Activated CD4-positive, CD25-positive, alpha-beta regulatory T cell (primary cell): ENCODE data around the gene MRI1.

ENCODE experiments used
- DNase-seq, 4 experiments: peaks; one replicate each; lab custom pipeline; 2025; lab: John Stamatoyannopoulos, UW

Gene MRI1

DNA sequence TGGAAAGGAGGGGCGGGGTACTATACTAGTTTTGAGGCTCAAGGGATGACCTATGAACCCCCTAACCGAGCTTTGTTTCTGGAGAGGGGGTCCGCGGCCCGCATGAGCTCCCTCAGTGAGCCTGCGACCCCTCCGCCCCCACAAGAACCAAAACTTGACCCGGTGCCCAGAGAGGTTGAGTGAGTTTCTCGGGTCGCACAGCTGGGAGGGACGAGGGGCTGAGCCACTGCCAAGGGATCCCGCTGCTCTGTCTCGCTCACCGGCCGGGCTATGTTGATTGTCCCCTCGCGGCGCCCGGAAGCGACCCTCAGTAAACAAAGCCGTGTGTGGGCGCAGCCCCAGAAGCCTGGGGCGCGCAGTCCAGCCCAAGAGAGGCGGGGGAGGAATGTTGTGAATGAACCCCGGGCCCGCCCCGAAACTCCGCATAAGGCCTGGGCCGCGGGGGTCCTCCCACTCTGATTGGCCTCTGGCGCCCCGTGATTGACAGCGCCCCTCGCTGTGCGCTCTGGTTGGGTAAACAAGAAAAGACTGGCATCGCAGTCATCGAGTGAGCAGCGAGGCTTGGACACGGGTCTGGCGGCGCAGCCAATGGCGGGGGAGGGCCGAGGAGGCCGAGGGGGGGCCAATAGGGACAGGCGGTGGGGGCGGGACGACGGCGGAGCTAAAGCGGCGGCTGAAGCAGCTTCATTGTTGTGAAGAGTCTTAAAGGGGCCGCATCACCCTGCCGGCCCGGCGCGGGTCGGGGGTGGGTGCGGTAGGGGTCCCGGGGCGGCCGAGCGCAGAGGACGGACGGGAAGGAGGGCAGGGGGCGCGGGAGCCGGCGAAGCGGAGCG lies 30.7 kb downstream of the MRI1 start, which contains the start of gene ZSWIM4:
Gene ZSWIM4 (plus strand): TSS at position 687 of the 833 bp plus-strand sequence. CDS start 206 bp downstream, outside the sequence.
- DNase-seq = peak; percentile 81 to 92 (median 84)

DNA sequence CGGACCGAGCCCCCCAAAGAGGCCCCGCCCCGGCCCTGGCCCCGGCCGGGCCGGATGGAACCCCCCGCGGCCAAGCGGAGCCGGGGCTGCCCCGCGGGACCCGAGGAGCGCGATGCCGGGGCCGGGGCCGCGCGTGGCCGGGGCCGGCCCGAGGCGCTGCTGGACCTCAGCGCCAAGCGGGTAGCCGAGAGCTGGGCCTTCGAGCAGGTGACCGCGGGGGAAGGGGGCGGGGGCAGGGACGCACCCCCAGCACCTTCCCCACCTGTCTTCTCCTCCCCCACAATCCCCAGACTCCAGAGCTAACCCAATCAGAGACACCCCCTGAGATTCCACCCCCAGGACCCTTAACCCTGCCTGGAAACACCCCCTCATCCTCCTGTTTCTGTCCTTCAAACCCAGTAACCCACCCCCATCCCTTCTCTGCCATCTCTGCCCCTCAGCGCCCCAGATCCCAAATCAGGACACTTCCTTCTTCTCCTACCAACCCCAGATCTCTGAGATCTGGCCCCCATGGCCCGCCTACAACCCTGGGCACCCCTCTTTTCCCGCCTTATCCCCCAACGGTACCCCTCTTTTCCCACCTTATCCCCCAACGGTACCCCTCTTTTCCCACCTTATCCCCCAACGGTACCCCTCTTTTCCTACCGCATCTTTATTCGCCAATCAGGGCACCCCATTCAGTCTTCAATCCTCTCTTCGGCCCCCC lies 31.4 kb downstream of the MRI1 start:
- no peak for DNase-seq

DNA sequence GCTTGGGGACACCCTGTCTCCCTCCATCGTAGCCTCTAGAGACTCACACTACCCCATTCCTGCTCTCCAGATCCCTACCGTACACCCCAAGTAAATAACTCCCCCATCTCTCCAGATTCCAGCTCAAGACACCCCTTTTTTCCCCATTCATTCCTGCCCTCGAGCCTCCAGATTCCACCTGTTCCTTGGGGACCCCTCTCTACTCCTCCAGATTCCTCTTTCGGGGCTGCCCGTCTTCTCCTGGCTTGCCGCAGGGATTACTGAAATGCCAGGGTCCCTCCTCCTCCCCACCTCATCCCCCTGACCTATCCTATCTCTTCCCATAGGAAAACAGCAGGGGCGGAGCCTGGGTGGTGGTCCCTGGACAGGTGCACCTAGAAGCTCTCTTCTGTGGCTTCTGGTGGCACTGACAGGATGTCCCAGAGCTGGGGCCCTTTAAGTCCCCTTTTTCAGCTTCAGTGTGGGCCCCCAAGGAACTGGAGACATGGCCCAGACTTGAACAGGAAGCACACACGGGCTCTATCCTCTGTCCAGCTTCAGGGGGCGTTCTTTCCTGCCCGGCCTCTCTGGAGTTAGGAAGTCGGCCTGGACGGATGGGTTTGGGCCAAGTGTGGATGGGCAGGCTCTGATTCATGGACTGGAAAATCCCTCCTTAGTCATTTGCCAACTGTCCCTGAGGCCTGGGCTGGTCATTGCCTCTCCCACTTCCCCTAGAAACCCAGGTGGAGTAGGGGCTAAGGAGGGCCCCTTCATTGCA lies 32.2 kb downstream of the MRI1 start:
- DNase-seq = no peak

DNA sequence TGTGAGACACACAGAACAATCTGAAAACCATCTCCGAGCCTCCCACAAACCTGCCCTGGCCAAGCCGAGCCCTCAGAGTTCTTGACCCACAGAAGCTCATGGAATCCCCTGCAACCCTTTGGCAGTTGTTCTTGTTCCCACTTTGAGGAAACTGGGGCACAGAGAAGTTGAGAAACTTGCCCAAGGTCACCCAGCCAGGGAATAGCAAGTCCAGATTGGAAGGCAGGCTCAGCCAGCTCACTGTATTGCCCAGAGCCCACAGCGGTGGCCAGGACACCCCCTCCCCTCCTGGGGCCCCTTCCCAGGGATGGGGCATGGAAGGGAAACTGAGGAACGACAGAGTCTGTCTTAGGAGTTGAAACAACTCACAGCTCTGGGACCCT lies 32.7 kb downstream of the MRI1 start:
- DNase-seq = no peak

DNA sequence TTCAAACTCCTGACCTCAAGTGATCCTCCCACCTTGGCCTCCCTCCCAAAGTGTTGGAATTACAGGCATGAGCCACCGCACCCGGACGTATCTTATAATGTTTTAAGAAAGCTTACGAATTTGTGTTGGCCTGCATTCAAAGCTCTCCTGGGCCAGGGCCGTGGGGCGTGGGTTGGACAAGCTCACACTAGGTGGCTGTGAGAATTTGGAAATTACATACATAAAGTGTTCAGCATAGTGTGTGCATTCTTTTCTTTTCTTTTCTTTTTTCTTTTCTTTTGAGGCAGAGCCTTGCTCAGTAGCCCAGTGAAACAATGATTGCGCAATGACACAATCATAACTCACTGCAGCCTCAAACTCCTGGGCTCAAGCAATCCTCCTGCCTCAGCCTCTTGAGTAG lies 33.5 kb downstream of the MRI1 start:
- DNase-seq = no peak

DNA sequence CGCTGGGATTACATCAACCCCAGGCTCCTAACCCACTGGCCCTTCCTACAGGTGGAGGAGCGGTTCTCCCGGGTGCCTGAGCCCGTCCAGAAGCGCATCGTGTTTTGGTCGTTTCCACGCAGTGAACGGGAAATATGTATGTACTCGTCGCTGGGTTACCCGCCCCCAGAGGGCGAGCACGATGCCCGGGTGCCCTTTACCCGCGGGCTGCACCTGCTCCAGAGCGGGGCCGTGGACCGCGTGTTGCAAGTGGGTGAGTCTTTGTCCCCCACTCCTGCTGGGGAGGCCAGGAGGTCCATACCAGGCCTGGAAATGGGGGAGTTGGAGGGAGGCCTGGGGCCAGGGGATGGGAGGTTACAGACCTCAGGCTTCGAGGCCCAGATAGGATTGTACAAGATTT lies 35.3 kb downstream of the MRI1 start:
- no peak for DNase-seq

DNA sequence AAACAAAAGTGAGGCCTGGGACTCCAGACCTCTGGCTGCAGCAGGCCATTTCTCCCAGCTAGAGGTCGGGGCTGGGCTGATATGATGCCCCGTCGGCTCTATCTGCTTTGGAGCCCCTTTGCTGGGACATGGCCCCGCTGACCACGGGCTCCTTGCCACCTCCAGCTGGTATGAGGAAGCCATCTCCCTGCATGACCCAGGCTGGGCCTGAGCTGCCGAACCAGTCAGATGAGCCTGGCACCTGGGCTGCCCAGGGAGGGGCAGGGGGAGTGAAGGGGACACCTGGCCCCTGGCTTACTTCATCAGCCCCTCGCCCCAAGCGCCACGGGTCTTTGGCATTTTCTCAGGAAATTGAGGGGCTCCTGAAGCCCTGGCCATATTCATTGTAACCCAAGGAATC lies 38.7 kb downstream of the MRI1 start:
- DNase-seq = no peak

DNA sequence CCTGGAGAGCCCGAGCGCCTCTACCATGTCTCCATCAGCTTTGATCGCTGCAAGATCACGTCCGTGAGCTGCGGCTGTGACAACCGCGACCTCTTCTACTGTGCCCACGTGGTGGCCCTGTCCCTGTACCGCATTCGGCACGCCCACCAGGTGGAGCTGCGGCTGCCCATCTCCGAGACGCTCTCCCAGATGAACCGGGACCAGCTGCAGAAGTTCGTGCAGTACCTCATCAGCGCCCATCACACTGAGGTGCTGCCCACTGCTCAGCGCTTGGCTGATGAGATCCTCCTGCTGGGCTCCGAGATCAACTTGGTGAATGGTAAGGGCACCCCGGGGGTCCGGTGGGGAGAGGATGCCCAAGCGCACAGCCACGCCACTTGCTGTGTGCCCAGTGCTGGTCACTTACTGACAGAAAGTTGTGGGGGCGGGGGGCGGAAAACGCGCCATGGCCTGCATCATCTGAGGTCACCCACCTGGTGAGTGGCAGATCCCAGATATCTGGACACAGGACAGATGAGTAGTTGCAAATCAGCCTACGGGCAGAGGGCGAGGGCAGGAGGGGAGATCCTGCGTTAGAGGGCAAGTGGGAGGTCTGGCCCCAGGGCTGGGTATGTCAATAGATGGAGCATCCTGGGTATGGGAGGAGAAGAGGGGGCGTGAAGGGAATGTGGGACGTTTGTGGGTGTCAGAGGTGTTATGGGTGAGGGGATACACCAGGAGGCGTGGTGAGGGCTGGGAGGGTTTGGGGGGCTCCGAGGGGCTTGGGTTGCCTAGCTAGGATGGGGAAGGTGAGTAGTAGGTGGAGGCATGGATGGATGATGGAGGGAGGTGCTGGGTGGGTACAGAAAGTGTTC lies 40.7 kb downstream of the MRI1 start:
- no peak for DNase-seq

DNA sequence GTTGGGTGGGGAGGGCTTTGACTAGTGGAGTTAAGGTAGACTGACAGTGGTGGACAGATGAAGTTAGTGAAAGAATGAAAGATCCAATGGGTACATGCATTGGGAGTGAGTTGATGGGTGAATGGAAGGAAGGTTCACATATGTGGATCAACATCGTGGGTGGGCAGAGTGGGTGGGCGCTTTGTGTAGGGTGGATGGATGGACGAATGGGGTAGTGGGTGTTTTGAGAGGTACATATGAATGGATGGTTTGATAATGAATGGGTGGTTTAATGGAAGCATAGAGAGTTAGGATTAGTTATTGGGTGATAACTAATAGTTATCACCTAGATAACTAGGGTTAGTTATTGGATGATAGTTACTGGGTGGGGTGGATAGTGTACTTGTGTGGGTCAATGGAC lies 42.4 kb downstream of the MRI1 start:
- DNase-seq = no peak

DNA sequence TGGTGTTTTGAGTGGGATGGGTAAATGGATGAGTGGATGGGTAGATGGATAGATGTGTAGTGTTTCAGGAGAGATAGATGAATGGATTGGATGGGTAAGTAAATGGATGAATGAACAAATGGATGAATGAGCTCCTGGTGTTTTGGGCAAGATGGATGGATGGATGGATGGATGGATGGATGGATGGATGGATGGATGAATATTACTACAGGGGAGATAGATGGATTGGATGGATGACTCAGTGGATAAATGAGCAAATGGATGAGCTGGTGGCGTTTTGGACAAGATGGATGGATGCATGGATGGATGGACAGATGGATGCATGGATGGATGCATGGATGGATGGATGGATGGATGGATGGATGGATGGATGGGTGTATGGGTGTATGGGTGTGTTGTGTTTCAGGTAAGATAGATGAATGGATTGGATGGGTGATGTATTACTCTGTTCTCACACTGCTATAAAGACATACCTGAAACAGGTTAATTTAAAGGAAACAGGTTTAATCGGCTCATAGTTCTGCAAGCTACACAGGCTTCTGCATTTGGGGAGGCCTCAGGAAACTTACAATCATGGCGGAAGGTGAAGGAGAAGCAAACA lies 43.2 kb downstream of the MRI1 start:
- no peak for DNase-seq

DNA sequence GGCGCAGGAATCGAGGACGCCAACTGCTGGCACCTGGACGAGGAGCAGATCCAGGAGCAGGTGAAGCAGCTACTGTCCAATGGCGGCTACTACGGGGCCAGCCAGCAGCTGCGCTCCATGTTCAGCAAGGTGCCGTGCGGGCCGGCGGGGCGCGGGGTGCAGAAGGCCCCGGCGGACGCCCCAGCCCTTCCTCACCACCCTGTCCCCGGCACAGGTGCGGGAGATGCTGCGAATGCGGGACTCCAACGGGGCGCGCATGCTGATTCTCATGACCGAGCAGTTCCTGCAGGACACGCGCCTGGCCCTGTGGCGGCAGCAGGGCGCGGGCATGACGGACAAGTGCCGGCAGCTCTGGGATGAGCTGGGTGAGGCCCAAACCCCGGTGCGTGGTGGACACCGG lies 44.5 kb downstream of the MRI1 start:
- no peak for DNase-seq

DNA sequence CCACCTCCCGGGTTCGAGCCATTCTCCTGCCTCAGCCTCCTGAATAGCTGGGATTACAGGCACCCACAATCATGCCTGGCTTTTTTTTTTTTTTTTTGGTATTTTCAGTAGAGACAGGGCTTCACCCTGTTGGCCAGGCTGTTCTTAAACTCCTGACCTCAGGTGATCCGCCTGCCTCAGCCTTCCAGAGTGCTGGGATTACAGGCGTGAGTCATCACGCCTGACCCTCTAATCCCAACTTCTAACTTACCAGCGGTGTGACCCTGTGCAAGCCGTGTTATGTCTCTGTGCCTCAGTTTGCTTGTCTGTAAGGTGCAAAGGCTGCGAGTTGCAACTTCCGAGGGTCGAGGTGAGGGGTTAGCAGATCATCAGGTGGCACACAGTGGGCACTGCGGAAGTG lies 48.2 kb downstream of the MRI1 start:
- DNase-seq = no peak

DNA sequence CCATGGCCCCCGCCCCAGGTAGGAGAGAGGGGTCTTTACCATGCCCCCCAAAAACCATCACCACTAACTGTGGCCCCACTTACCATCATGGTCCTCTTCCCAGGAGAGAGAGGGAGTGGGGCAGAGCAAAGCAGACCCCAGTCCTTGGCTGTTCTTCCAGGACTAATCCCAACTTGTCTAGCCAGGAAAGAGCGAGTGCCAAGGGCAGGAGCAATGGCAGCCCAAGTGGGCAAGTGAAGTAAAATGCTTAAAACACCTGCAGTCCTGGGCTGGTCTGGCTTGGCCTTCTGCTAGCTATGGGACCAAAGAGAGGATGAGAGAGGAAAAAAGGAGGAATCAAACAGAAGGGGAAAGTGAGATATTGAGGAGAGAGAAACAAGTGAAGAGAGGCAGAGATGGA lies 48.8 kb downstream of the MRI1 start:
- DNase-seq = no peak

DNA sequence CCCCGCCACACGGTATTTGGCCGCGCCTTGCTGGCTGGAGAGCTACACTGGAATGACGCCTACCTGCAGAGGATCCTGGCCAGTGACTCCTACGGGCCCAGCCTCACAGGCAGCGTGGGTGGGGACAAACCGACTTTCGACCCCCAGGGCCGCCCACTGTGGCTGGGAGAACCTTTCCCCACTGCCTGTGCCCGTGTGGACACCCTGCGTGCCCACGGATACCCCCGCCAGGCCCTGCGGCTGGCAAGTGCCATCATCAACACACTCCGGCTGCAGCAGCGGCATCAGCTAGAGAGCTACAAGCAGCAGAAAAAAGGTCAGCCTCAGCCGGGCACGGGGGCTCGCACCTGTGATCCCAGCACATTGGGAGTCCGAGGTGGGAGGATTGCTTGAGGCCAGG lies 50.2 kb downstream of the MRI1 start:
- DNase-seq = no peak

DNA sequence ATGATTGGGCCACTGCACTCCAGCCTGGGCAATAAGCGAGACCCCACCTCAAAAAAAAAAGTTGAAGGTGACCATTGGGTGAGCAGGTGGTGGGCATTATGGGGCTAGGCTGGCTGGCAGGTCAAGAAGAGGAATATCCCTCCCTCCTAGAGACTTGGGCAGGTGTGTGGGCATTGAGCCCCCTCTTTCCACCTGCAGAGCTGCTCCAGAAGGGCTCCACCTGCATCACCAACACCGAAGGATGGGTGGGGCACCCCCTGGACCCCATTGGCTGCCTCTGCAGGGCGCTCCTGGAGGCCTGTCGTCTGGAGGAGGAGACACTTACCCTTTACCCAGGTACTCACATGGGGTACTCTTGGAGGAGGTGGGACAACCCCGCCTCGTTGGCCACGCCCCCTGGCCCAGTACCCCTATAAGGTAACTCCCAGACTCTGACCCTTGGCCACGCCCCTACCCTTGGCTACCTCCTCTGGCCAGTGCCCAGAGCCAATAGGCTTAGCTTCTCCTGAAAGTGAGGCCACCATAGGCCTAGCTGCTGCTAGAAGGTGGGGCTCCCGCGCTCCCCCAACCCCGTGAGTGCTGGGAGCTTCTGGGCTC lies 52.8 kb downstream of the MRI1 start:
- no peak for DNase-seq

DNA sequence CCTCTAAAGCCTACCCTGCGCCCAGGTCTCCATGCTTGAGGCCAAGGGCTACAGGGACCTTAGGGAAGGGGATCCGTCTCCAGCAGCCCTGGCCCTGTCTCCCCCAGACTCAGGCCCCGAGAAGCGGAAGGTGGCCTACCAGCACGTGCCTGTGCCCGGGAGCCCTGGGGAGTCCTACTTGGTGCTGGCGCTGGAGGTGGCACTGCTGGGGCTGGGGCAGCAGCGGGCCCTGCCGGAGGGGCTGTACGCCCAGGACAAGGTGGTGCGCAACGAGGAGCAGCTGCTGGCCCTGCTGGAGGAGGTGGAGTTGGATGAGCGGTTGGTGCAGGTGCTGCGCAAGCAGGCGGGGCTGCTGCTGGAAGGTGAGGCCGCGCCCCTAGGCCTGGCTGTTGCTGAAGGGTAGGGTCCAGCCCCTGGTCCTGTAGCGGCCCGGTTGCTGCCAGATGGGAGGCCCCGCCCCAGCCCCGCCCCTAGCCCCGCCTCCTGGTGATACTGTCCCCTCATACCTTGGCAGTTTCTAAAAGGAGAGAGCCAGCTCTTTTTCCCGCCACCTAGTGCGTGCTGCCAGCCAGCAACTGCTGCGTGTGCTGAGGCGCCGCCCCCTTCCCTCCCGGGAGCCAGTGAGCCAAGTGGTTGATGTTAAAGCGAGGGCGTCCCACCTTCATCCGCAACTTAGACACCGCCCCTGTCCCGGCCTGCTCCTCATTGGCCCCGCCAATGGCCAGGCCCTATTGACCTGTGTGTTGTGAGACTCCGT lies 53.5 kb downstream of the MRI1 start:
- no peak for DNase-seq

DNA sequence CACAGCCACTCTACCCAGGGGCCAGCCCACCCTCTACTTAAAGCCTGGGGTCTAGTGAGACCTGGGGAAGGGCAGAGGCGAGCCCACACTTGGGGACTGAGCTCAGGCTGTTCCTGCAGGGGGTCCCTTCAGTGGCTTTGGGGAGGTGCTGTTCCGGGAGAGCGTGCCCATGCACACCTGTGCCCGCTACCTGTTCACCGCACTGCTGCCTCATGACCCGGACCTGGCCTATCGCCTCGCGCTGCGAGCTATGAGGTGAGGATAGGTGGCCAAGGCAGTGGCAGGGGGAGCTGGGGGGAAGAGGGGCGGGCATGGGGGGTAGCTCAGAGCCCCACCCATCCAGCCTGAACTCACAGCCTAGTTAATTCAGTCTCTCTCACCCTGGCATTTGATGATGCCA lies 54.9 kb downstream of the MRI1 start:
- no peak for DNase-seq

DNA sequence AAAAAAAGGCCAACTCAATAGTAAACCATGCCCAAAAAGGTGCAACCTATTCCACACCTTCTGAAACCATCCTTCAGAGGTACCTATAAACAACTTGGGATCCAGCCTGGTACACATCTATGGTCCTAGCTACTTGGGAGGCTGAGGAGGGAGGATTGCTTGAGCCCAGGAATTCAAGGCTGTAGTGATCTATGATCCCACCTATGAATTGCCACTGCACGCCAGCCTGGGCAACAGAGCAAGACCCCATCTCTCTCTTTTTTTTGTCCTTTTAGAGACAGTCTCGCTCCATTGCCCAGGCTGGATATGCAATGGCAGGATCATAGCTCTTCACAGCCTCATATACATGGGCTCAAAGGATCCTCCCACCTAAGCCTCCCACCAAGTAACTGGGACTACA lies 57.0 kb downstream of the MRI1 start:
- no peak for DNase-seq

DNA sequence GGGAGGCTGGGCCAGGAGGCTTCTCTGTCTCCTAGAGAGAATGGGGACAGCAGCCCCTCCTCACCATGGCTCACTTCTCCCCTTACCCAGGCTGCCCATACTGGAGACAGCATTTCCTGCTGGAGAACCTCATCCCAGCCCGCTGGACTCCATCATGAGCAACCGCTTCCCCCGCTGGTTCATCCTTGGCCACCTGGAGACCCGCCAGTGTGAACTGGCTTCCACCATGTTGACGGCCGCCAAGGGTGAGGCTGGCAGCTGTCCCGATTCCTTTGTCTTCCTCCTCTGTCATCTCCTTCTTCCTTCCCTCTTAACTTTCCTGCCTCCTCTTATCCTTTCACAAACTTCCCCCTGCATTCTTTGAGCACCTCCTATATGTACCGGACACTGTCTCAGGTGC lies 58.9 kb downstream of the MRI1 start:
- DNase-seq = no peak
